Panc1 (cell line): ENCODE results near the gene FIBCD1. TPM values are rescaled to one million over a fixed set of nuclear protein-coding genes. Genes with fewer than 3 reads are reported as not detected.

Experiments used
- ATAC-seq: fragments of 200-7000 bp; cut with Tn5 transposase; 2 replicates; pipeline ENCODE4 v1.9.1; 2020; ENCODE audit warnings: mild to moderate bottlenecking, moderate library complexity
- BruUV-seq: library from RNA; stranded (reverse); fragments of 400-500 nt; replicated peaks from 2 replicates; lab custom pipeline; 2021; lab: Mats Ljungman, UMichigan
- CTCF ChIA-PET: fragments of 300-600 bp; sonication (Branson Sonifier 250); formaldehyde crosslinking; loops from one replicate; lab custom pipeline; 2022; ENCODE audit warnings: antibody characterized with exemption; lab: Charles Lee
- POLR2A ChIA-PET: fragments of 300-600 bp; sonication (Branson Sonifier 250); formaldehyde crosslinking; loops from one replicate; lab custom pipeline; 2022; ENCODE audit warnings: antibody characterized with exemption; lab: Charles Lee
- DNase-seq: peaks from one replicate; pipeline ENCODE4 v3.0.0-alpha.2; 2010; ENCODE audit warnings: low read depth, low spot score
- H3K27ac ChIP-seq: 2 replicates; pipeline ENCODE4 v1.5.1; 2011; ENCODE audit warnings: mild to moderate bottlenecking, low read length, inconsistent platforms
- H3K27me3 ChIP-seq: fragments of 200-500 bp; sonication (Bioruptor generic); 2 replicates; pipeline ENCODE4 v1.6.0; 2014; ENCODE audit warnings: low read length, inconsistent platforms; ENCODE audit not compliant: control insufficient read depth, insufficient read depth
- H3K36me3 ChIP-seq: fragments of 200-500 bp; sonication (Bioruptor generic); 2 replicates; pipeline ENCODE4 v1.5.1; 2014; ENCODE audit warnings: inconsistent platforms, mild to moderate bottlenecking, low read length, moderate library complexity; ENCODE audit not compliant: control insufficient read depth, insufficient read depth
- H3K4me1 ChIP-seq: 2 replicates; pipeline ENCODE4 v1.5.1; 2011; ENCODE audit warnings: inconsistent platforms, mild to moderate bottlenecking, low read length, moderate library complexity; ENCODE audit not compliant: control insufficient read depth, insufficient read depth
- H3K4me3 ChIP-seq, 2 experiments: 2 replicates each; pipeline ENCODE4 v1.5.1; 2011 to 2012; ENCODE audit warnings: low read depth in 2 of 2, low read length in 2 of 2, mild to moderate bottlenecking in 2 of 2, inconsistent platforms in 1 of 2, moderate library complexity in 1 of 2
- H3K9me3 ChIP-seq: fragments of 200-500 bp; sonication (Bioruptor generic); 2 replicates; pipeline ENCODE4 v1.5.1; 2014; ENCODE audit warnings: low read depth, mild to moderate bottlenecking, inconsistent platforms, low read length, moderate library complexity; ENCODE audit not compliant: control insufficient read depth, insufficient read depth
- CTCF ChIP-seq: fragments of 450-650 bp; IDR thresholded peaks from 2 replicates; pipeline ENCODE4 v1.5.1; 2017; ENCODE audit warnings: mild to moderate bottlenecking
- POLR2AphosphoS5 ChIP-seq: IDR thresholded peaks from 2 replicates; pipeline ENCODE4 v1.6.1; 2012; ENCODE audit warnings: mild to moderate bottlenecking, low read depth, low read length, moderate library complexity
- REST ChIP-seq, 2 experiments: IDR thresholded peaks; 2 replicates each; pipeline ENCODE4 v1.6.1; 2011 to 2012; ENCODE audit warnings: low read depth in 2 of 2, control low read depth in 1 of 2, low read length in 1 of 2, mild to moderate bottlenecking in 1 of 2, moderate library complexity in 1 of 2; ENCODE audit not compliant: insufficient read depth in 1 of 2
- SIN3A ChIP-seq: IDR thresholded peaks from 2 replicates; pipeline ENCODE4 v1.6.1; 2012; ENCODE audit warnings: low read depth, mild to moderate bottlenecking, low read length, moderate library complexity, borderline replicate concordance; ENCODE audit not compliant: insufficient read depth
- TCF7L2 ChIP-seq: IDR thresholded peaks from 2 replicates; pipeline ENCODE4 v1.6.1; 2011; ENCODE audit warnings: mild to moderate bottlenecking, low read depth, low read length, inconsistent platforms
- in situ Hi-C: cut with HindIII; loops from 2 replicates; pipeline ENCODE4 v1.10.0; 2016; ENCODE audit warnings: low sequenced_read_pairs, low pct_unique_long_range_greater_than_20kb
- intact Hi-C: fragments of 100-400 bp; cut with micrococcal nuclease; formaldehyde crosslinking; loops from one replicate; pipeline ENCODE4 v1.10.0; 2022; ENCODE audit not compliant: unreplicated experiment
- total RNA-seq: library from RNA; stranded (reverse); gene quantifications from one replicate; pipeline ENCODE4 v1.2.1, GENCODE V29; 2021; ENCODE audit not compliant: unreplicated experiment

The FIBCD1 gene
- total RNA-seq, 1 experiment from 2014 or later, result 16.3 TPM

GRCh38 chr9:130975156-130975555, 36.1 kb upstream of the FIBCD1 start:
- POLR2A ChIA-PET, result no interaction called here
- BruUV-seq, result no TSS peak
- Histone ChIP-seq H3K27ac (no peak overlapping the region), H3K36me3 (no peaks in the 10 kb centered on the region), H3K9me3 (no peaks in the 10 kb centered on the region), H3K27me3 (no peaks in the 10 kb centered on the region), H3K4me1 (no peaks in the 10 kb centered on the region), H3K4me3 (no peak overlapping the region)
- DNase-seq (no peak), ATAC-seq (no peak)
- CTCF ChIA-PET, result interaction anchor here (0.5 kb wide), 1 partner anchor 150 kb away, joined by 3 read pairs; the partner anchor contains the start of gene NUP214
- in situ Hi-C loops (no loop called here), intact Hi-C loops (no loop called here)
- TF ChIP-seq CTCF, result no peak
- no peak for TF ChIP-seq POLR2AphosphoS5
- no peak for TF ChIP-seq SIN3A
- TF ChIP-seq REST (IDR thresholded peaks at IDR 0.05; ENCODE audit: insufficient read depth in 1 of 2, low read depth in 2 of 2, low read length in 1 of 2), result no peak
- TF ChIP-seq TCF7L2, result no peak

- TF ChIP-seq TCF7L2, result no peak
- no peak for TF ChIP-seq REST (IDR thresholded peaks at IDR 0.05; ENCODE audit: insufficient read depth in 1 of 2, low read depth in 2 of 2, low read length in 1 of 2)
- TF ChIP-seq CTCF, result no peak
- TF ChIP-seq POLR2AphosphoS5, result no peak
- TF ChIP-seq SIN3A, result no peak
- CTCF ChIA-PET, result interaction anchor here (0.5 to 1.2 kb wide), 2 partner anchors 72 to 151 kb away, joined by 3 to 22 read pairs; partner anchors contain the start of gene NUP214
- in situ Hi-C loops (no loop called here), intact Hi-C loops (no loop called here)
- no TSS peak for BruUV-seq
- DNase-seq, result no peak
- Histone ChIP-seq H3K36me3 (no peaks in the 10 kb centered on the region), H3K4me1 (no peaks in the 10 kb centered on the region), H3K4me3 (no peak overlapping the region), H3K27me3 (no peaks in the 10 kb centered on the region), H3K27ac (no peak overlapping the region), H3K9me3 (no peaks in the 10 kb centered on the region)
- POLR2A ChIA-PET, result no interaction called here
- no peak for ATAC-seq
Observed at GRCh38 chr9:130974697-130975096, 35.6 kb upstream of the FIBCD1 start.
